ENCODE data around the gene MSI2.

Gene MSI2

GRCh38 chr17:57567251-57567650, 310.9 kb downstream of the MSI2 start:
- no peak for DNase-seq

DNA sequence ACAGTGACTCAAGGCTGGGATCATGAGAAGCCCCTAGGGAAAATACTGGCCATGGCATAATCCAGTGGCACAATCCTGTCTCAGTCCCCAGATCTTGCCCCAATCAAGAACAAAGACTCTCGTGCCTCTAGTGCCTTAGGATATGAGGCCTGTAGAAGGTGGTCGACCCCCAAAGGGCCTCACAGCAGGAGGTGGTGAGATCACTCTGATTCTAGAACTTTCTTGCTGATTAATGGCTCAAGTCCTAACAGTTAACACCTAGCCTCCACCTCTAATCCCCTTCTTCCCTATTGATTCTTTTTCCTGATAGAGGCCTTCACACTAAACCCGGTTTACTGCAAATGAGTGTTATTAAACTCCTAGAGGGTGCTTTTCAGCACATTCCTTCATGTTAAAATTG, 312.0 kb downstream of the MSI2 start:
- DNase-seq: no peak

DNA sequence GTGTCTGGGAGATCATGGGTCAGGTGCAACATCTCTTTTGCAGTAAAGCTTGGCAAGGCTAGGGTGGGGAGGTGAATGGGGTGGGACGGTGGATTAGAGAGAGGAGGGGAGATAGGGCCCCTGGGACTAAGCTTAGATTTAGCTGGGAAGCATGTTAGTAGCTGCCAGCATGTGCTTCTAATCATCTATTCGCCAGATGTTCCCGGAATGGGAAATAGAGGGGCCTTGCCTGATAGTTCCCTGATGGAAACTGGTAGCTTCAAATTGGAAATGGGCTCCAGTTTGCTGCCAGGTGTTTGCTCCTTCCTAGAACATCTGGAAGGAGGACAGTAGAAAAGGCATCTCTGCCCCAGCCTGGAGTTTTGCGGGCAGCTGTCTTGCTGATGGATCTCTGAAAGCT, 312.7 kb downstream of the MSI2 start:
- no peak for DNase-seq

DNA sequence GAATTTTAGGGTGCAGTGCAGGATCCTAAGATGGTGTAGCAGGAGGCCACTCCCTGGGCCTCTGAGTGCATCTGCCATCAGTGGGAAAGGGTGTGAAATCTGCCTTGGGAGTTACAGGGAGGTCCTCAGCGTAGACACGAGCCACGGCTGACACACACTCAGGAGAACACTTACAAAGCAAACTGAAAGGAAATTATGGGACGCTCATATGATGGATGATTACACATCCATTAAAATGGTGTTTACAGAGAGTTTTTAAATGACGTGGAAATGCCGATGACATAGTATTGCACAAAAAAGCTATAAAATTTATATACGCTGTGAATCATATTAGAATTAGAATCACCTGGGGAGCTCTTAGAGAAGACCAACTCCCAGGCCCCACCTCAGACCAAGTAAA, 313.5 kb downstream of the MSI2 start:
- DNase-seq: no peak

GRCh38 chr17:57570724-57571344, 314.5 kb downstream of the MSI2 start:
- DNase-seq: no peak

GRCh38 chr17:57572062-57572461, 315.7 kb downstream of the MSI2 start:
- no peak for DNase-seq

GRCh38 chr17:57572600-57572999, 316.3 kb downstream of the MSI2 start:
- no peak for DNase-seq

DNA sequence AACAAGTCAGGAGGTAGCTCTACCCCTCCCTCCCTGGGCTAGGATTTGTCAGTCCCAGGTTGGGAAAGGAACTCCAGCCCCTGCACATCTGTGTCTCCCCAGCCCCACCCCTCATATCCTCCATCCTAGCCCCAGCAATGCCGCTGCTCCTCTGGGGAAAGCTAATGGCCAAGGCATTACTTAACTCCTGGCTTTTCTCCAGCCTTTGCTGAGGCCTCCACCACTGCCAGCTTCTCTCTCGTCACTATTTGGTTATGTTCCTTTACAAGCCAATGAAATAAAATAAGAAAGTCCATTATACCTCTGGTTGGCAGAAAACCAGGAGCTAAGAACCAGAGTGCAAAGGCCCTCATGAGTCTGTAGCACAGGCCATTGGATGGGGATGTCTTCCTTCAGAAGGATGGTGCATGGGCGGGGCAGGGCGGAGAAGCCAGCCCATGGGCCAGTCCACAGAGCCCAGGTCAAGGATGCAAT, 317.8 kb downstream of the MSI2 start:
- DNase-seq: no peak

- no peak for DNase-seq
These were observed 320.4 kb downstream of the MSI2 start for GRCh38 chr17:57576744-57577143.

DNA sequence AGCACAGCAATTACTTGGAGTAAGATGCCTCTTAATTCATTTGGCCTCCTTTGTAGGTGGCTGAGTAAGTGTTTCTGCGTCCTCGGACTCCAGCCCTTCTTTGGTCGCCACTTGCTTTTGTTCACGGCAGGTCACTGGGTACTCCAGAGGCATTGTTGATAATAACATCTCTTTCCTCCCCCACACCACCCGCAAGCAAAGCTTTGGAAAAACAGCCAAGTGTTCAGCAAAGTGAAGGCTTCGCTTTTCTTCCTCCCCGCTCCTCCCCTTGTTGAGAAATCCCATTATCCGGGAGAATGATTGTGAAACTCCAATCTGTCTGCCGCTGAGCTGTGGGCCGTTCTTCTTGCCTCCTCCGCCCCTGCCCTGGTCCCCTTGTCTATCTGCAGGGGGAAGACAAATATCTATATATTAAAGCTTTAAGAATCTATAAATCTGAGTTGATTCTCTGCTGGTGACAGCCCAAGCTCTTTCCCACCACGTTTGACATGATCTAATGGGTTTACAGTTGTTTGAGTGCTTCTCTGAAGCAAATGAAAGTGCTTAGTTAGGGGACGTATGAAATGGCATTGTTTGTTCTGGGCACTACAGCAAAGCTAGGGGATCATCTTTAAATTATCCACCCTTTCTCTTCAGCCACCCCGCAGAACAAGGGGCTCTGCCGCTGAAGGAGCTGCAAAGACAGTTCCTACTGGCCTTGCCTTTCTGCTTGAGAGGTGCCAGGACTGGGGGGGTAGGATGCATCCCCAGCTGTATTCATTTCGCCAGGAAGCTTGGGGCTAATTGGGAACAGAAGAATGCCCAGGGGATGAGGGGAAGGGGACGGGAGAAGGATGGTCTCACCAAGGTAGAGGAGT, 321.7 kb downstream of the MSI2 start:
- no peak for DNase-seq

DNA sequence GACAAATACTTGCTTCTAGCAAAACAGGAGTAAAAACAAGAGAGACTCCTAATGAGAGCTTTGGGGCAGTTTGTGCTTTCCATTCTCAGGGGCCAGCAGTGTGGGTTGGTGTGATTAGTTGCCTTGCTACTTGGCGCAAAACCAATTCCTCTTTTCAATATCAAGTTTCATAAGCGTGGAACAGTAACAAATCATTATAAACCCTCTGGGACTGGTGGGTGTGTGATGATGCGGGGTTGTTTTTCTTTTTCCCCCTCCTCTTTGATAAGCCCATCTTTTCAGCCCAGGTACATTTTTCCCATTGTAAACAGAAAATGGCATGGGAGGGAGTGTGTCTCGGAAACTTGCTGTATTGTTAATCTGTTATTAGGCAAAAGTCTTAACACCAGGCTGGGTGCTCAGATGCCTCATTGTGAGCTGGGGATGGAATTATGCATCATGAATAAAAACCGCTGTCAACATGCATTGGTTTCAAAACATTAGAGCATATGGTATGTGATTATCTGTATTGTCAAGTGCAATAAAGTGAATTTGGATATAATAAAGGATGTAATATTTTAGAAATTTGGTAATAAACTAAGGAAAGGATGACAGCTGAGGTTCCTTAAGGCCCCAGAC, 322.4 kb downstream of the MSI2 start:
- no peak for DNase-seq

DNA sequence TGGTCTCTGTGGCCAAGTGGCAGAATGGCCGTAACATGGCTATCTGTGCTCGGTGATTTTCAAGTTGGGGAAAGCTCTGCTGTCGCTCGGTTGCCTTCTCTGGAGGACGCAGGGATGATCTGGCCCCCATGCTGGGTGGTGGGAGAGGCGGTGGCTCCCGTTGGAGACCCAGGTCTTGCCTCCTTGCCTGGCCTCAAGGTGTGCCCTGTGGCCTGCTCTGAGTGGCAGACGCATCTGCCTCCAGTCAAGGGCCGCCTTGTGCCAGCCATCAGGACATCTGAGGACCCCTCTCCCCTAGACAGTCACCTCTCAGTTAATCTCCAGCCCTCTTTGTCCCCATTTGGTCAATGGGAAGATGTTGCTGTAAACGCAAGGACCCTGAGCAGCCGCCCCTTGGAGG, 322.9 kb downstream of the MSI2 start:
- no peak for DNase-seq

DNA sequence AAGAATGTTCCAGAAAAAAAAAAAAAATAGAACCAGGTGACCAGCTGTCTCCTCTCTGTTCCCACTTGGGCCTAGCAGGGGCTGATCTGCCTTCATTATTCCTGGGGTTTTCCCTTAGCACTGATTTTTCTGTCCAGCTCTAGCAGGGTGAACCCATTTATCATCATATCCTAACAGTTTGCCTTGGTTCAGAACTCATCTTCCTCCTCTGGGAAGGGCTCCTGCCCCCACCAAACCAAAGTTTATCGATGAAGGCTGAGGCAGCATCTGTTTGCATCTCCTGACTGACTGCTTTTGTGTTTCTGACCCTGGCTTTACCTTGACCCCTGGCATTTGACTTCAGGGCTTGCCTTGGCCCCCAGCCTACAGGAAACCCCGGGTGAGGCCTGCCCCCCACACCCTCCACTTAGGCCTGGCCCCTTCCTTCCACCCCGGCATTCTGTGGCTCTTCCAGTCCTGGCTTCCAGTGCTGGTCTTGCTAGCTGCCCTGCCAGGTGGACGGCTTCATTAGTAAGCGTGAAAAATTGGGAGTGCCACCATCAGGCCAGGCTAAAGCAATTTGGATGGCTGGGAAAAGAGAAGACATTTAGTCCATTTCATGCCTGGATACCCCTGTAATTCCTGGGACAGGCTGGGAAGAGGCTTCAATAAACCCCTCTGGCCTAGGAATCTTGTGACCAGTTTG, 323.9 kb downstream of the MSI2 start:
- DNase-seq: no peak

DNA sequence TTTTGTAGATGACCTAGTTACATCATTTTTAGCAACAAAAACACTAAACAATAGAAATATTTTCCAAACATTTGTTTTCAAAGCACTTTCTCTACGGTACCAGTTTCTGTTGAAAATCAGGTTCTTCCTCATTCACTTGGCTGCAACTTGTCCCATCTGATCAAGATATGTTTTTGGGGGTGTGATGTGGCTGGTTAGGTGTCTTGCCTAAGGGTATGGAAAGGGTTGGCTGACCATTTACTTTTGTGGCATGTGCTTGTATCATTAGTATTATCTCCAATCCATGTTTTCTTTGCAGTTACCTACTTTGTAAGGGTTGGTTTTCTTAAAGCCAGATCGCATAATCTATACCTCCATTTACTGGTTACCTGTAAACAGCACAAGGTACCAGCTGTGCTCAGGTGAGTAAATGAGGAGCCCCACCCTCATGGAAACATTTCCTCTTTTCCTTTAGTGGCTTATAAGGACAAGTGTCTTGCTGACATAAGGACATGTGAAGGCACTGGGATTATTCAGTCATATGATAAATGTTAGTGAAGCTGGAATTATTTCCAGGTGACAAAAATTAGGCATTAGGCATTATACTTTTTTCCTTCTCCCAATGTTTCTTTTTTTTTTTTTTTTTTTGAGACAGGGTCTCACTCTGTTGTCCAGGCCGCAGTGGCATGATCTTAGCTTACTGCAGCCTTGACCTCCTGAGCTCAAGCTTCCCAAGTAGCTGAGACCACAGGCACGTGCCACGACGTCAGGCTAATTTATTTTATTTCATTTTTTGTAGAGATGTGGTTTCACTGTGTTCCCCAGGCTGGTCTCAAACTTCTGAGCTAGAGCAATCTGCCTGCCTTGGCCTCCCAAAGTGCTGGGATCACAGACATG, 326.8 kb downstream of the MSI2 start:
- DNase-seq: no peak

DNA sequence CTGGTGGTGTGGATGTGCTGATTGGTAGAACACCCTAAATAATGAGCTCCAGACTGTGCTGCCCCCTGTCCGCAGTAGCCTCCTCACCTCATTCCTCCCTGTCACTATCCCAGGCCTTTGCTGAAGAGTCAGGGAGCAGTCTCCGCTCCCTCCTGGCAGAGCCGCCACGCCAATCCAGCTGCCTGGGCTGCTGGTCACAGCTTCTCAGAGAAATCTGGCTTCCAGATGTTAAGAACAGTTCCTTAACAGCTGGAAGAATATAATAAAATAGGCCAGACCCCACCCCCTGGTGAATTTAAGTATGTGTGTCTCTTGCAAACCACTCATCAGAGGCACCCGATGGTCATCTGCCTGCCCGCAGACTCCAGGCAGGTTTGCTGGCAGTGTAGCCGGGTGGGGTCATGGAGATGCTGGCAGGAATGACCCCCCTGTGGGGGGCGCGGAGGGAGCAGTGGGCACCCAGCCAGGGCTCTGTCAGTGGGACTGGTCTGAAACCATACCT, 327.8 kb downstream of the MSI2 start:
- no peak for DNase-seq

DNA sequence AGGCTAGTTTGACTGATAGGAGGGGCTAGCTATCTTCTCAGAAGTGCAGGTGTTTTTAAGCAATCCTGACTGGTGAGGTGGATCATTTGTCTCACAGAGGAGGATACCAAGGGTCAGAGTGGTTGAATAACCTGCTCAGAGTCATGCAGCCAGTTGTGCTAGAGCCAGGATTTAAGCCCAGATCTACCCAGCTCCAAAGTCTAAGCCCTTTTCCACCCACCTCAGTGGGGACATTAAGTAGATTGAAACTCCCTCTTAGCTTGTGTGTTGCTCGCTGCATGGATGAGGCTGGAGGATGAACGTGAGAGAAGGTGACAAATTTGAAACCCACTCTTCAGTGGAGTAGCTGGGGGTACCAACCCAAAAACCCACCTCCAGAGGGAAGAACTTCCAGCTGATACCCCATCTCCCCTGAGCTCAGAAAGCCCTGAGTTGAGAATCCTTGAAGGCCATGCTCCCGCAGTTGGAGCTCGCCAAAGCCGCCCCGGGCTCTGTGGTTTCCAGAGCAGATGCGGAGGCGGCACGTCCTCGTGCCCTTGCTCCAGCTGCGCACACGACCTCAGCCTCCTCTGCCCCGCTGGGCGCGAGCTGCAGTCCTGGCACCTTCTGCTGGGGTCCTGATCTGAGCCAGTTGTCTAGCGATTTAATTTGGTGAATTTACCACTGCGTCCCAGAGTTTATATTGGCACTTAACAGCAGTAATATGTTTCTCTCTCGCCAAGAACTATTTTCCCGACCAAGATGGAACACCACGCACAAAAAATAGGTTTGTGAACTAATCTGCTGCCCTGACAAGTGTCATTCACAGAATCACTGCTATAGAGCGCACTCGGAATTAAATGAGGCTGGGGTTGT, 329.2 kb downstream of the MSI2 start:
- no peak for DNase-seq

GRCh38 chr17:57586196-57586740, 329.9 kb downstream of the MSI2 start:
- no peak for DNase-seq

GRCh38 chr17:57586742-57587141, 330.4 kb downstream of the MSI2 start:
- DNase-seq: no peak

- no peak for DNase-seq
These were observed 331.1 kb downstream of the MSI2 start for GRCh38 chr17:57587193-57587969.

DNA sequence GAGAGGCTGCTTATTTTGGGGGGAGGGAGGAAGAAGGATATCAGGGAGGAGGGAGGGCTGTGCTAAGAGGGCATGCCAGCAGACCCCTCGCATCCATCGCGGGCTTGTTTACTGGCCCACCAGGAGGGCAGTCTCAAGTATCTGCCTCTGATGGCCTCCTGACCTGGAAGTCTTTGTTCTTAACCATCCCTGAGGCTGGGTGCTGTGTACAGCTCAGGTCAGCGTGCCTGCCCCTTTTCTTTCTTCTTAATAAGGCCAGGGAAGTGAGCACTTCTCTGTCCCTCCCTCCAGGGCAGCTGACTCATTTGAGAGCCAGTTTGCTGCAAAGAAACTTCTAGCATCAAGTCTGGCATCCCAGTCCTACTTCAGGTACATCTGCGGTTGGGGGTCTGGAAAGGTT, 331.8 kb downstream of the MSI2 start:
- DNase-seq: no peak

All from stimulated activated CD4-positive, alpha-beta T cell treated with anti-CD3 and anti-CD28 coated beads, Interleukin-2, amount 100 ng/mL, for 48 hours (primary cell).